PC-3 (cell line): ENCODE measurements around the gene PNRC2. TPM values are rescaled to one million over a fixed set of nuclear protein-coding genes. Genes with fewer than 3 reads are reported as not detected.
A peak's percentile ranks its signal among the peaks of the same experiment; 100 is the strongest.

Experiments
- ATAC-seq: fragments of 200-7000 bp; cut with Tn5 transposase; 2 replicates; pipeline ENCODE4 v1.9.1; 2020; ENCODE audit warnings: mild to moderate bottlenecking, moderate library complexity
- BruUV-seq: library from RNA; stranded (reverse); fragments of 400-500 nt; replicated peaks from 2 replicates; lab custom pipeline; 2021; lab: Mats Ljungman, UMichigan
- CTCF ChIA-PET: fragments of 300-600 bp; sonication (Branson Sonifier 250); formaldehyde crosslinking; loops from one replicate; lab custom pipeline; 2022; ENCODE audit warnings: antibody characterized with exemption; lab: Charles Lee
- POLR2A ChIA-PET: fragments of 300-600 bp; sonication (Branson Sonifier 250); formaldehyde crosslinking; loops from one replicate; lab custom pipeline; 2022; ENCODE audit warnings: antibody characterized with exemption; ENCODE audit not compliant: unreplicated experiment; lab: Charles Lee
- DNase-seq: peaks from one replicate; pipeline ENCODE4 v3.0.0-alpha.2; 2015
- H2AFZ ChIP-seq: fragments of 300-600 bp; sonication (generic); 2 replicates; pipeline ENCODE4 v1.6.0; 2016; ENCODE audit warnings: antibody characterized with exemption, low read length
- H3F3A ChIP-seq: fragments of 300-600 bp; sonication (generic); one replicate; pipeline ENCODE4 v1.6.0; 2017; ENCODE audit warnings: antibody characterized with exemption, low read length, control low read depth, mild to moderate bottlenecking; ENCODE audit not compliant: unreplicated experiment
- H3K27ac ChIP-seq: fragments of 300-600 bp; sonication (generic); 2 replicates; pipeline ENCODE4 v1.5.1; 2016; ENCODE audit warnings: mild to moderate bottlenecking, low read length
- H3K27me3 ChIP-seq: fragments of 300-600 bp; sonication (generic); 2 replicates; pipeline ENCODE4 v1.6.1; 2016; ENCODE audit warnings: low read length, mixed read lengths
- H3K36me3 ChIP-seq: fragments of 300-600 bp; sonication (generic); 2 replicates; pipeline ENCODE4 v1.6.1; 2016; ENCODE audit warnings: low read depth, mixed run types, low read length, mixed read lengths
- H3K4me1 ChIP-seq: fragments of 300-600 bp; sonication (generic); 2 replicates; pipeline ENCODE4 v1.5.1; 2016; ENCODE audit warnings: low read length; ENCODE audit not compliant: insufficient read depth
- H3K4me2 ChIP-seq: fragments of 300-600 bp; sonication (generic); 2 replicates; pipeline ENCODE4 v1.6.0; 2016; ENCODE audit warnings: low read length
- H3K4me3 ChIP-seq: fragments of 300-600 bp; sonication (generic); 2 replicates; pipeline ENCODE4 v1.5.1; 2016; ENCODE audit warnings: mild to moderate bottlenecking, low read length, mixed read lengths
- H3K79me2 ChIP-seq: fragments of 300-600 bp; sonication (generic); 2 replicates; pipeline ENCODE4 v1.6.1; 2017; ENCODE audit warnings: low read length, mixed read lengths
- H3K9ac ChIP-seq: fragments of 300-600 bp; sonication (generic); 2 replicates; pipeline ENCODE4 v1.6.0; 2016; ENCODE audit warnings: mild to moderate bottlenecking, low read length
- H3K9me2 ChIP-seq: fragments of 300-600 bp; sonication (generic); replicated peaks from 2 replicates; pipeline ENCODE4 v1.6.1; 2016; ENCODE audit warnings: mixed run types, low read length, mixed read lengths
- H3K9me3 ChIP-seq: fragments of 300-600 bp; sonication (generic); 2 replicates; pipeline ENCODE4 v1.6.1; 2016; ENCODE audit warnings: low read length, mixed read lengths
- H4K20me1 ChIP-seq: fragments of 300-600 bp; sonication (generic); 2 replicates; pipeline ENCODE4 v1.6.1; 2016; ENCODE audit warnings: low read length, mixed read lengths
- CTCF ChIP-seq: fragments of 300-600 bp; sonication (generic); conservative IDR thresholded peaks from 2 replicates; pipeline ENCODE4 v1.5.1; 2017; ENCODE audit warnings: antibody characterized with exemption, low read depth, mild to moderate bottlenecking, low read length
- EZH2 ChIP-seq: fragments of 300-600 bp; sonication (generic); IDR thresholded peaks from one replicate; pipeline ENCODE4 v1.6.1; 2017; ENCODE audit warnings: antibody characterized with exemption, mild to moderate bottlenecking, low read length; ENCODE audit not compliant: unreplicated experiment
- EZH2phosphoT487 ChIP-seq: fragments of 300-600 bp; sonication (generic); IDR thresholded peaks from 2 replicates; pipeline ENCODE4 v1.6.1; 2018; ENCODE audit warnings: mild to moderate bottlenecking, antibody characterized with exemption, low read length, borderline replicate concordance
- intact Hi-C: fragments of 100-400 bp; cut with micrococcal nuclease; formaldehyde crosslinking; loops from 2 replicates; pipeline ENCODE4 v1.9.0; 2023
- total RNA-seq: library from RNA; depleted of rRNA; stranded (reverse); fragments of >200 nt; gene quantifications from 2 replicates; pipeline ENCODE4 v1.2.3, GENCODE V29; 2014

Gene PNRC2
- total RNA-seq, 1 experiment from 2014 or later, result 45.6 TPM

GRCh38 chr1:23978805-23979204 lies 19.2 kb downstream of the PNRC2 start:
- H3K9me3 ChIP-seq, result no peaks in the 10 kb centered on the region
- no peak for TF ChIP-seq EZH2phosphoT487
- no peak for TF ChIP-seq EZH2
- TF ChIP-seq CTCF, result no peak
- no TSS peak for BruUV-seq
- H4K20me1 ChIP-seq, result peaks cover 56% of the 10 kb centered on the region
- H3F3A ChIP-seq, result no peaks in the 10 kb centered on the region
- peak overlapping the region; percentile 100 for H3K9ac ChIP-seq
- no peaks in the 10 kb centered on the region for H3K27me3 ChIP-seq
- H3K27ac ChIP-seq, result no peak overlapping the region
- ChIA-PET POLR2A (no interaction called here), CTCF (no interaction called here)
- H3K36me3 ChIP-seq, result peaks cover 48% of the 10 kb centered on the region
- peaks cover 26% of the 10 kb centered on the region for H3K4me1 ChIP-seq
- no peak overlapping the region for H2AFZ ChIP-seq
- peak overlapping the region; percentile 94 for H3K4me3 ChIP-seq
- ATAC-seq, result no peak
- intact Hi-C loops, result no loop called here
- H3K79me2 ChIP-seq, result peaks cover 64% of the 10 kb centered on the region
- no peaks in the 10 kb centered on the region for H3K9me2 ChIP-seq
- no peak for DNase-seq
- H3K4me2 ChIP-seq, result peak overlapping the region; percentile 96

GRCh38 chr1:23979387-23979880 lies 19.8 kb downstream of the PNRC2 start:
- Histone ChIP-seq H3K9ac (peak overlapping the region; percentile 100), H3K4me1 (peaks cover 26% of the 10 kb centered on the region), H3K9me3 (no peaks in the 10 kb centered on the region), H3K79me2 (peaks cover 57% of the 10 kb centered on the region), H3K4me2 (peak overlapping the region; percentile 96), H3K4me3 (peak overlapping the region; percentile 94), H4K20me1 (peaks cover 51% of the 10 kb centered on the region), H2AFZ (peak overlapping the region; percentile 68; the same call in 1 of the 2 replicates), H3K9me2 (no peaks in the 10 kb centered on the region), H3K36me3 (peaks cover 43% of the 10 kb centered on the region), H3K27ac (peak overlapping the region; percentile 81), H3K27me3 (no peaks in the 10 kb centered on the region), H3F3A (no peaks in the 10 kb centered on the region)
- intact Hi-C loops, result no loop called here
- DNase-seq, result no peak
- ChIA-PET CTCF (interaction anchor here (0.6 kb wide), 2 partner anchors 20 to 92 kb away, joined by 3 to 4 read pairs; no protein-coding TSS in a partner anchor), POLR2A (interaction anchor here (0.6 kb wide), 3 partner anchors 10 to 172 kb away, joined by 3 to 6 read pairs (median 4); no protein-coding TSS in a partner anchor)
- ATAC-seq, result no peak
- TSS peak; percentile 40 for BruUV-seq
- TF ChIP-seq CTCF, result no peak
- no peak for TF ChIP-seq EZH2
- no peak for TF ChIP-seq EZH2phosphoT487
